Transverse colon (tissue), 4 donors: ENCODE data around the gene ARL15.

Source experiments
- CTCF ChIP-seq, 5 experiments: fragments of 200-600 bp in 3 of 5; fragments of 450-650 bp in 2 of 5; sonication (generic) in 3 of 5; IDR thresholded peaks; 1 replicate in 2 of 5; 2 replicates in 3 of 5; pipeline ENCODE4 v1.5.1; 2016 to 2017; ENCODE audit warnings: antibody characterized with exemption in 5 of 5, inconsistent platforms in 3 of 5, mild to moderate bottlenecking in 2 of 5, moderate library complexity in 1 of 5
- EP300 ChIP-seq: sonication (generic); formaldehyde crosslinking; IDR thresholded peaks from one replicate; pipeline ENCODE4 v1.6.1; 2017; ENCODE audit warnings: antibody characterized with exemption, low read depth
- POLR2A ChIP-seq: fragments of 450-650 bp; IDR thresholded peaks from one replicate; pipeline ENCODE4 v1.6.1; 2016; ENCODE audit warnings: antibody characterized with exemption, mild to moderate bottlenecking, moderate library complexity
- POLR2AphosphoS5 ChIP-seq, 3 donors: sonication (generic); formaldehyde crosslinking; IDR thresholded peaks; one replicate each; pipeline ENCODE4 v1.6.1; 2016; ENCODE audit warnings: antibody characterized with exemption in 3 of 3

GRCh38 chr5:54160329-54160728 is 150.0 kb downstream of the ARL15 start:
- no peak for TF ChIP-seq CTCF (IDR thresholded peaks at IDR 0.05)
- no peak for TF ChIP-seq EP300
- TF ChIP-seq POLR2A: no peak
- no peak for TF ChIP-seq POLR2AphosphoS5 (IDR thresholded peaks at IDR 0.05)
